ENCODE measurements around the gene BNIP3.
A peak's percentile ranks its signal among the peaks of the same experiment; 100 is the strongest.

Gene BNIP3, protein sequence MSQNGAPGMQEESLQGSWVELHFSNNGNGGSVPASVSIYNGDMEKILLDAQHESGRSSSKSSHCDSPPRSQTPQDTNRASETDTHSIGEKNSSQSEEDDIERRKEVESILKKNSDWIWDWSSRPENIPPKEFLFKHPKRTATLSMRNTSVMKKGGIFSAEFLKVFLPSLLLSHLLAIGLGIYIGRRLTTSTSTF

GRCh38 chr10:131981429-131982184, at the start of gene BNIP3:
Gene BNIP3, minus strand, starts transcription at chr10:131981923. Its CDS starts 117 bp downstream, at chr10:131981806.
- peak; percentile 94 for DNase-seq

DNA sequence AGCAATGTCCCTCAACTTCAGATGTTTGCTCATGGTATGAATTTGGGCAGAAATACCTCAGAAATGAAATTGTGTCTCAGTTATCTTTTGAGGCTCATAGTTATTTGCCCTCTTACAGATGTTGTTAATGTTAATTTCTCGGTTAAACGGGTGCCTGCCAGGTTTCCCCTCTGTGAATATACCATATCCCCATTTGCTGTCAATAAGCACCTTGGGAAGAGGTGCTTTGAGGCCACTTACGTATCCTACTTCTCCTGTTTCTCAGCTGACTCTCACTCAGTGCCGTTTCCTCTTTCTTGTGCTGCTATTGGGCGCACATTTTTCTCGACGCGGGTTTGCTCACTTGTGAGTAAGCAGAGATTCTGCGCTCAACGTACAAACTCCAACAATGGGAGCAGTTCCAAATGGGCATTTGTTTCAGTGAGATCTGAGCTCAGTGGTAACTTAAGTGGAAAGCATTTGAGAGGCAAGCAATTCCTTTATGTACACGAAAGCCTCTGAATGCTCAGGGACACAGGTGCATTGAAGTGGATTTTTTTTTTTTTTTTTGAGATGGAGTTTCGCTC, 49.3 kb upstream of the BNIP3 start:
- DNase-seq = no peak

GRCh38 chr10:132028706-132029105, 47.0 kb upstream of the BNIP3 start:
- no peak for DNase-seq

DNA sequence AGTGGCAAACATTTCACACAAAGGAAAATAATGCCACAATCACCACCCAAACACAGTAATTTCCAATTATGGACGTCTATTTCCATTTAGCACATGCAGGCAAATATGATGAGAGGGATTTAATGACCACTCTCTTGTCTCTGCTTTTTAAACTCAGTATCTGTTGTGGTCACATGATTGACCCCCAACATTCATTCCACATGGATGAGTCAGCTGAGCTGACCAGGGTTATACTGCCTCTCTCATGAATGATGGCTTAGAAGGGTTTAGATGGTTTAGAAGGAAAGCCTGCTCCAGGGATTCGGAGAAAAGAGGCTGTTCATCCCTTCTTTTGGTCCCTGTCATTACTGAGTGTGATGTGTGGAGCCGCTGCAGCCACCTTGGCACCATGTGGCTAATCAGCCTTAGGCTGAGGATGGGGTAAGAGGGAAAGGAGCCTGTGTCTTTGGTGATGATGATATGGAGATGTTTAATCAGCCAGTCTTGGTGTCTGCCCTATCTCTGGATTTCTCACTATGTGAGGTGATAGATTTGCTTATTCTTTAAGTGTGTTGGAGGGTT, 45.8 kb upstream of the BNIP3 start:
- no peak for DNase-seq

- DNase-seq = peak; percentile 68
These were observed 41.5 kb upstream of the BNIP3 start for GRCh38 chr10:132023092-132023811.

DNA sequence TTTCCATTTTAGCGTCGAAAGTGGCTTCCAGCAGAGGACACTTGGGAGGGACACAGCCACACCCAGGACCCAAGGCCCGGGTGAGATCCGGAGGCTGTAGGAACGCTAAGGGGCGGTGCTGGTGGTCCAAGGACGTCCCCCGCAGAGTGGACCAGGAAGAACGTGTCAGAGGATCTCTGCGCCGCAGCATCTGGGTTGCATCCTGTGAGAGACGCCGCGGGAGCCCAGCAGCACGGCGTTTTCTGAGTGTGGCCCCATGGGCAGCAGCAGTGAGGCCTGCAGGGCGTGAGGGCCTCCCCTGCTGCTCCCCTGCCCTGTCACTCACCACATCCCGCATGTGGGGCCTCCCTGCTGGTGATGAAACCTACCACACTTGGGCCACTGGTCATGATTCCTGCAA, 40.5 kb upstream of the BNIP3 start:
- no peak for DNase-seq

GRCh38 chr10:132021504-132022143, 39.9 kb upstream of the BNIP3 start:
- DNase-seq = no peak

DNA sequence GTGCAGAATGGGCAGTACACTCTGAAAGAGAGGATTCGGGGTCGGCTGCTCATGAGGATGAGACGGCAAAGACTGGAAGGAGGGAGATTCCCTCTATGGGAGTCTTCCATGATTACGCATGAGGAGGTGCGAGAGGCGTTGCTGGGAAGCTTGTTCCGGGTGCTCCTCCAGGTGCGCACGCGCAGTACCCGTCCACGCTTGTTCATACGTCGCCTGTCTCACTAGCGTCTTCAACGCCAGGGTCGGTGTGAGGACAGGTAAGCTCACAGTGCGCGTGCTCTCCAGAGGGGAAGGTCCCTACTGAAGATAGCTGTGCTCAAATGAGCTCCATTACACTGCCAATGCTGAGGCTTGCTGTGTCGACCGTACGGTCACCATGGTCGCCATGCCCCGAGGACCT, 39.3 kb upstream of the BNIP3 start:
- DNase-seq = no peak

- no peak for DNase-seq
These were observed 38.7 kb upstream of the BNIP3 start for GRCh38 chr10:132020456-132020855.

DNA sequence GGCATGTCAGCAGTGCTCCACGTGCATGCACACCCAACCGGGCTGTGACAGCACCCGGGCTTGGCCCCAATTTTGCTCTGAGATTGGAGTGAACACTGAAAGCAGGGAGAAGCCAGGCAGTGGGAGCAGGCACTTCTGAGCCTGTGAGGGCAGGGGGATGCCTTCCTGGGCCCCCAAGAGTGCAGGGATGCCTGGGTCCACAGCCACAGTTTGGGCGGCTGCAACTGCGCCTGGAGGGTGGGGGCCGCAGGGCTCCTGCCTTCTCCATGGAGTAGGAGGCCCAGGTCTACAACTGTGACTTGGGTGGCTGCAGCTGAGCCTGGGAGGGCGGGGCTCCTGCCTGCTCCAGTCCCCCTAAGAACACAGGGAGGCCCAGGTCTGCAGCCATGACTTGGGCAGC, 37.6 kb upstream of the BNIP3 start:
- DNase-seq = no peak

DNA sequence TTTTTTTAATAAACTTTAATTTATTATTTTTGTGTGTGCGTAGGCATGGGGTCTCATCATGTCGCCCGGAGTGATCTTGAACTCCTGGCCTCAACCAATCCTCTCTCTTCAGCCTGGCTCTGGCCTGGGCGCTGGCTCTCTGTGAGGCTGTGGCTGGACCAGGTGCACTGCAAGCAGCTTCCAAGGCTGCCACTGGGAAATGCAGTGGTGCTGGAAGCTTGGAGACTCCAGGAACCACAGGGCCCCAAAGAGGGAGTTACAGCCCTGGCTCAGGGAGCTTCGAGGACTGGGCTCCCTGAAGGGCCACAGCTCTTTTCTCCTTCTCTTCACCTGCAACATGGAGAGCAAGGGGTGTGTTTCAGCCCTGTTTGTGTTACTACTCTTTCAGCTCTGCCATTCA, 36.7 kb upstream of the BNIP3 start:
- no peak for DNase-seq

GRCh38 chr10:132016514-132016913, 34.8 kb upstream of the BNIP3 start:
- no peak for DNase-seq

GRCh38 chr10:132011445-132011844, 29.7 kb upstream of the BNIP3 start:
- no peak for DNase-seq

DNA sequence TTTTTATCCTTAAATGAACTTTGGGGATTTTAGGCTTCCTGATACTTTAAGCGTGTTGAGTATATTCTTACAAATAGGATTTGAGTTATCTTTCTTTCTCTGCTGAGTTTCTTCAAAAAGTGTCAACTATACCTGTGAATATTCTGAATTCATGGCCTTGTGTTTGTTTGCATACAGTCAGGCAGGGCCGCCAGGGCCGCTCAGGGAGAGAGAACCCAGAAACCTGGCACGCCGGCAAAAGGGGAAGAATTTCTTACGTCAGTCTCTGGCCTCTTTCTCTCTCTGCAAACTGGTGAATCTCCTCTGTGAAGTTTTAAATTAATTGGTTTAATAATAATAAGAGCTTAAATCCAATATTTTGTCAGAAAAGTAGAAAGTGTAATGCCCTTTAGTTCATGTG, 29.3 kb upstream of the BNIP3 start:
- DNase-seq = no peak

DNA sequence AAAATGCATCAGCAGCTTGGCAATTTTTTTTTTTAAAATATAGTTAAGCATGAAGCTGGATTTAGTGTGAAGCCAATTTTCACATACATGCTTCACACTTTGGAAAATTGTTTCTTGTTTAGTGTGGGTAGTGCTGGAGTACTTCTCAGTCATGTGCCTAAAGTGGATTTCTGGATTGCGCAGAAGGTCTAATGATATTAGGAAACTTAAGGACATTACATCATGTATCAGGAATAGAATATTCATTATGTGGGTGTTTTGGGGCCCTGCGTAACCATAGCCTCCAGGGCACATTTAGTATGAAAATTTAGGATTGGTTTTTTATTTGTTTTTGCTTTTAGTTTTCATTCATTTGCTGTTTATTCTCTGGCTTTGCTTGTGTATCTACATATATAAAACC, 28.8 kb upstream of the BNIP3 start:
- no peak for DNase-seq

DNA sequence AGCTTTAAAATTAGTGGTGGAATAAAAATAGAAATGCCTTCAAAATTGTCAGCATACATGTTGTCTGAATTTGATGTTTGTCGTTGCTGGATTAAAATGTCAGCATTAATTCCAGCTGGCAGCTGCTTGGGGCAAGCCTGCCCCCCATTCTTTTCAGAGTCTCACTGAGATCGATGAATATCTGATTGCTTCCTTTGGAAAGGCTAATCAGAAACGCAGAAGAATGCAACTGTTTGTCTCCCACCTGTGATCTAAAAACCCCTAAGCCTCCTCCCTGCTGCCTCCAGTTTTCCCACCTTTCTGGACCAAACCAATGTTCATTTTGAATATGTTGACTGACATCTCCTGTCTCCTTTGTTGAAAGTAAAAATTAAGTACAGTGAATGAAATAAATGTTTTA, 27.9 kb upstream of the BNIP3 start:
- DNase-seq = no peak

DNA sequence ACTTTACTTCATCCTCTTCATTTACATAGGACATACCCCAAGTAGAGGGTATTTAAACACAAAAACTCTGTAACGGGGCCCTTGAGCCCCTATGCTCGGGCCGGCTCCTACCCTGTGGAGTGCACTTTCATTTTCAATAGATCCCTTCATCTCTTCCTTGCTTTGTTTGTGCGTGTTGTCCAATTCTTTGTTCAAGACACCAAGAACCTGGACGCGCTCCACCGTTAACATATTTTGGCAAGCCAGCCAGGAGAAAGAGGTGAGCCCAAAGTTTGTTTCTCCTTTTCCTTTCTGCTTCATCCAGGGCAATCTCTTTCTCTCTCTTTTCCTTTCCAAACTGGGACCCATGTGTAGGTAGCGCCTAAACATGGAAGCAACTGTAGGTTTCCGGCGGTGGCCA, 26.0 kb upstream of the BNIP3 start:
- DNase-seq = no peak

GRCh38 chr10:132006966-132007365, 25.2 kb upstream of the BNIP3 start:
- DNase-seq = no peak

- DNase-seq = no peak
These were observed 23.4 kb upstream of the BNIP3 start for GRCh38 chr10:132005147-132005546.

- DNase-seq = no peak
These were observed 22.3 kb upstream of the BNIP3 start for GRCh38 chr10:132004052-132004451.

- no peak for DNase-seq
These were observed 21.7 kb upstream of the BNIP3 start for GRCh38 chr10:132003282-132003924.

- DNase-seq = peak; percentile 49
These were observed 20.3 kb upstream of the BNIP3 start for GRCh38 chr10:132002004-132002403.

Data from NCI-H69 (cell line).